ENCODE measurements around the gene ACD. TPM values are rescaled to one million over a fixed set of nuclear protein-coding genes. Genes with fewer than 3 reads are reported as not detected.
A peak's percentile ranks its signal among the peaks of the same experiment; 100 is the strongest.
"Not testable (repeated sequence)": the region's sequence is repeated elsewhere in the genome, so short reads cannot be mapped to it uniquely, and the experiment has no call there.

ACD gene
- total and polyA plus RNA-seq, 10 donors: 16.9 to 31.7 (median 24.0) TPM

DNA sequence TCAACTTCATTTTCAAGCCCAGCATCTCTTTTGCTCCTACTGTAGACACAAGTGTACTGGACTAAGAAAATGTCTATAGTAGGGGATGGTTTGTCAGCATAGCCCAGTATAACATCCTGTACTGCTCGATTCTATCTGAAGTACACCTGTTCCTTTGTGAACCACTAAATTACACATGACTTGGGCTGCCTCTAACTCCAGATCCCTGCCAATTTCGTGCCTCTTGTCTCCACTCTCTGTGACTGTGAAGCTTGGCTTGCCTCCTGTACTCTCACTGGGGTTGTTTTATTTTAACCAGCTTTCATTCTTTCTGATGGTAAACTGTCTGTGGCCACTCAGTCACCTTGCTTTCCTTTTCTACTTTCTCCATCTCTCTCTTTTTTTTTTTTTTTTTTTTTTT, 34.6 kb upstream of the ACD start:
- H3K27me3 ChIP-seq (replicated peaks in 1 of 7): no peaks in the 10 kb centered on the region
- H3K36me3 ChIP-seq: peaks cover 0 to 26% (median 9%) of the 10 kb centered on the region in 6 donors
- DNase-seq: no peak
- intact Hi-C loops (cut with DNase I; ENCODE audit: low total_unique reads): no loop called here
- H3K4me3 ChIP-seq: no peak overlapping the region
- H3K4me1 ChIP-seq: peaks cover 0 to 58% (median 28%) of the 10 kb centered on the region in 6 donors
- H3K27ac ChIP-seq: peak overlapping the region in 2 of 8 donors; percentile 18 to 33
- 61 to 80% (median 73%) methylated on average over 2 of the region's 2 CpGs for WGBS, 5 donors
- H3K9me3 ChIP-seq: peaks cover 0 to 8% (median 7%) of the 10 kb centered on the region in 8 donors
- TF ChIP-seq, protein P1, sequence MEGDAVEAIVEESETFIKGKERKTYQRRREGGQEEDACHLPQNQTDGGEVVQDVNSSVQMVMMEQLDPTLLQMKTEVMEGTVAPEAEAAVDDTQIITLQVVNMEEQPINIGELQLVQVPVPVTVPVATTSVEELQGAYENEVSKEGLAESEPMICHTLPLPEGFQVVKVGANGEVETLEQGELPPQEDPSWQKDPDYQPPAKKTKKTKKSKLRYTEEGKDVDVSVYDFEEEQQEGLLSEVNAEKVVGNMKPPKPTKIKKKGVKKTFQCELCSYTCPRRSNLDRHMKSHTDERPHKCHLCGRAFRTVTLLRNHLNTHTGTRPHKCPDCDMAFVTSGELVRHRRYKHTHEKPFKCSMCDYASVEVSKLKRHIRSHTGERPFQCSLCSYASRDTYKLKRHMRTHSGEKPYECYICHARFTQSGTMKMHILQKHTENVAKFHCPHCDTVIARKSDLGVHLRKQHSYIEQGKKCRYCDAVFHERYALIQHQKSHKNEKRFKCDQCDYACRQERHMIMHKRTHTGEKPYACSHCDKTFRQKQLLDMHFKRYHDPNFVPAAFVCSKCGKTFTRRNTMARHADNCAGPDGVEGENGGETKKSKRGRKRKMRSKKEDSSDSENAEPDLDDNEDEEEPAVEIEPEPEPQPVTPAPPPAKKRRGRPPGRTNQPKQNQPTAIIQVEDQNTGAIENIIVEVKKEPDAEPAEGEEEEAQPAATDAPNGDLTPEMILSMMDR (IDR thresholded peaks at IDR 0.05 in 8 of 11, conservative IDR thresholded peaks at IDR 0.05 in 3 of 11): no peak
- no peak for TF ChIP-seq POLR2AphosphoS5 (IDR thresholded peaks at IDR 0.05)
- no peak for TF ChIP-seq POLR2A (IDR thresholded peaks at IDR 0.05)

GRCh38 chr16:67693517-67694285, 33.6 kb upstream of the ACD start:
- 83 to 94% (median 89%) methylated on average over 8 of the region's 8 CpGs for WGBS, 5 donors
- DNase-seq: peak; percentile 58
- Histone ChIP-seq H3K36me3 (peaks cover 0 to 18% (median 4%) of the 10 kb centered on the region in 6 donors), H3K4me1 (peaks cover 0 to 58% (median 28%) of the 10 kb centered on the region in 6 donors), H3K27ac (peak overlapping the region in 3 of 8 donors; percentile 13 to 33 (median 18))
- H3K27me3 ChIP-seq (replicated peaks in 1 of 7); intact Hi-C loops (cut with DNase I; ENCODE audit: low total_unique reads); H3K4me3 ChIP-seq; H3K9me3 ChIP-seq: not testable (repeated sequence)

DNA sequence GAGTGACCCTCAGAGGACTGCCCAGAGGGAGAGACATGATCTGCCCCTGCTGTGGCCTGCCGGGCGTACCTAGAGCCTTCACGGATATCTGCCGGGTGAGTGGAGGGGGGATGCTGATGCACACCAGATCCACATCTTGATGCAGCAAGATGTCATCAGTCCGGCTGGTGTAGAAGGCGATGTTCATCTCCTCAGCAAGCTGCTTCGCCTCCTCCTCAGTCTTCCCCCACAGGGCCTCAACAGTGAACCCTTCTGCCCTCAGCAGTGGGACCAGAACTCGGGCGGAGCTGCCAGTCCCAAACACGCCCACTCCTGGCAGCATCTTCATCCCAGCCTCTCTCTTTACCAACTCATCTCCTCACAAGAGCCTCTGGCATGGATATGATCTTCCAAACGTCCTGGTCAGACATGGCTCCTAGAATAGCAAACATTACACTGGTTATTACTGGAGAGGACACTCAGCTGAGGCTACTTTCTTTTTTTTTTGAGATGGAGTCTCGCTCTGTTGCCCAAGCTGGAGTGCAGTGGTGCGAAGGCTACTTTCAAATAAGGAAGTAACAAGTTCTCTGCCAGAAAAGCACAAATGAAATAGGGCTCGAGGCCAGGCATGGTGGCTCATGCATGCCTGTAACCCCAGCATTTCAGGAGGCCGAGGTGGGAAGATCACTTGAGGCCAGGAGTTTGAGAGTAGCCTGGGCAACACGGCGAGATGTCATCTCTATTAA, 25.5 kb upstream of the ACD start:
- peaks cover 11 to 62% (median 30%) of the 10 kb centered on the region in 6 donors for H3K4me1 ChIP-seq
- TF ChIP-seq POLR2A (IDR thresholded peaks at IDR 0.05) (no peak), POLR2AphosphoS5 (IDR thresholded peaks at IDR 0.05) (no peak)
- TF ChIP-seq, protein P1 (IDR thresholded peaks at IDR 0.05 in 8 of 11, conservative IDR thresholded peaks at IDR 0.05 in 3 of 11): no peak

DNA sequence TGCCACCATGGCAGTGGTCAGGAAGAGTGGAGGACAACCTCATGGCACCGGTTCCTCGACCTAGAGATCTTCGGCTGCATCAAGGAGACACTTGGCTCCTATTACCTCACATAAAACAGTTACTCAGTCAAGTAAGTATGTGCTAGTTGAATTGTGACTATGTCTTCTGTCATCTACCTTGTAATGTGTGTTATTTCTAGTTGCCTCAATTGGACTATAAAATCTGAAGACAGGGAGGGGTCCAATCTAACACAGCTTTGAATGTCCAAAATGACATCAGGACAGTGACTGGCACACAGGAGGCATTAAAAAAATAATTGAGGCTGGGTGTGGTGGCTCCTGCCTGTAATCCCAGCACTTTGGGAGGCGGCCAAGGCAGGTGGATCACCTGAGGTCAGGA, 23.7 kb upstream of the ACD start:
- no peaks in the 10 kb centered on the region for H3K27me3 ChIP-seq (replicated peaks in 1 of 7)
- TF ChIP-seq, protein P1 (IDR thresholded peaks at IDR 0.05 in 8 of 11, conservative IDR thresholded peaks at IDR 0.05 in 3 of 11): no peak
- TF ChIP-seq POLR2A (IDR thresholded peaks at IDR 0.05) (no peak), POLR2AphosphoS5 (IDR thresholded peaks at IDR 0.05) (no peak)
- H3K4me1 ChIP-seq: peaks cover 11 to 57% (median 30%) of the 10 kb centered on the region in 6 donors
- 87 to 96% (median 87%) methylated on average over 4 of the region's 4 CpGs for WGBS, 5 donors
- peak overlapping the region; percentile 36 to 89 (median 81) for H3K27ac ChIP-seq
- H3K9me3 ChIP-seq: no peaks in the 10 kb centered on the region
- no peak overlapping the region for H3K4me3 ChIP-seq
- DNase-seq: no peak
- H3K36me3 ChIP-seq: peaks cover 0 to 60% (median 12%) of the 10 kb centered on the region in 6 donors
- intact Hi-C loops (cut with DNase I; ENCODE audit: low total_unique reads): no loop called here

More for the DNA sequence above, 25.5 kb upstream of the ACD start:
- DNase-seq: no peak
- Histone ChIP-seq H3K36me3 (peaks cover 0 to 48% (median 12%) of the 10 kb centered on the region in 6 donors), H3K4me3 (peak overlapping the region in 1 of 8 donors; percentile 18), H3K9me3 (no peaks in the 10 kb centered on the region), H3K27me3 (replicated peaks in 1 of 7) (no peaks in the 10 kb centered on the region), H3K27ac (peak overlapping the region; percentile 32 to 89 (median 81))
- intact Hi-C loops (cut with DNase I; ENCODE audit: low total_unique reads): no loop called here
- 68 to 73% (median 71%) methylated on average over 16 to 17 of the region's 17 CpGs for WGBS, 5 donors

Measured in spleen (tissue), 11 donors.